ENCODE measurements around the gene CNOT4.
"Not testable (repeated sequence)": the region's sequence is repeated elsewhere in the genome, so short reads cannot be mapped to it uniquely, and the experiment has no call there.

- TF ChIP-seq TOX, BACH2 (CRISPR knock-in tag; IDR thresholded peaks at IDR 0.05; ENCODE audit: borderline replicate concordance): not testable (repeated sequence)
Measured at GRCh38 chr7:135497161-135497560, 12.7 kb downstream of the CNOT4 start.
